GM12892 (cell line): ENCODE data around the gene PYROXD2.
A peak's percentile ranks its signal among the peaks of the same experiment; 100 is the strongest.

ENCODE experiments used
- DNase-seq: peaks from one replicate; pipeline ENCODE4 v3.0.0; 2011; ENCODE audit not compliant: insufficient read length
- FAIRE-seq: peaks from 2 replicates; lab custom pipeline; 2011; peaks lifted over from hg19 to GRCh38; lab: Jason Lieb, UNC
- POLR2A ChIP-seq: IDR thresholded peaks from 2 replicates; pipeline ENCODE4 v1.6.1; 2011; ENCODE audit warnings: low read depth, low read length, control low read depth
- POLR2AphosphoS5 ChIP-seq: IDR thresholded peaks from 2 replicates; pipeline ENCODE4 v1.6.1; 2011; ENCODE audit warnings: low read depth, low read length, control low read depth
- TAF1 ChIP-seq: IDR thresholded peaks from 2 replicates; pipeline ENCODE4 v1.6.1; 2011; ENCODE audit warnings: low read depth, mild to moderate bottlenecking, control low read depth, low read length, borderline replicate concordance

Gene PYROXD2

GRCh38 chr10:98380493-98381339 lies 34.3 kb downstream of the PYROXD2 start:
- no peak for TF ChIP-seq POLR2A
- TF ChIP-seq POLR2AphosphoS5: no peak
- no peak for TF ChIP-seq TAF1
- FAIRE-seq (no peak), DNase-seq (no peak)

DNA sequence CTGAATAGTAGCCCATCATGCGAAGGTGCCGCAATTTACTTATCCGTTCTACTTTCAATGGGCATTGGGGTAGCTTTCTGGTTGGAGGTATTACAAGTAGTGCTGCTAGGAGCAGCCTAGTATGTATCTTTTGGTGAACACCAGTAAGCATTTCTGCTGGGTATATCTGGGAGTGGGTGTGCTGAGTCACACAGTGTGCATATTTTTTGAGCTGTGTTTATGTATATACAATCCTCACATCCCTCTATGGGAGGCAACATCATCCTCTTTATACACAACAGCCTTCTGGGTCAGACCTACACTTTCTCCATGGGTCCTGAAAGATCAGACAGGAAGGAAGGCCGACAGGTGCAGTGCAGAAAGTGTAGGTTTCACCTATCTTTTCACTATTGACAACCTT lies 36.3 kb downstream of the PYROXD2 start:
- FAIRE-seq (no peak), DNase-seq (no peak)
- TF ChIP-seq POLR2AphosphoS5 (no peak), POLR2A (no peak), TAF1 (no peak)

- TF ChIP-seq POLR2A (no peak), POLR2AphosphoS5 (no peak), TAF1 (no peak)
- no peak for FAIRE-seq
- no peak for DNase-seq
These were observed 37.4 kb downstream of the PYROXD2 start for GRCh38 chr10:98377536-98377935.

GRCh38 chr10:98377001-98377400 lies 38.0 kb downstream of the PYROXD2 start:
- no peak for DNase-seq
- TF ChIP-seq POLR2A: no peak
- TF ChIP-seq TAF1: no peak
- TF ChIP-seq POLR2AphosphoS5: no peak
- FAIRE-seq: peak; percentile 40

DNA sequence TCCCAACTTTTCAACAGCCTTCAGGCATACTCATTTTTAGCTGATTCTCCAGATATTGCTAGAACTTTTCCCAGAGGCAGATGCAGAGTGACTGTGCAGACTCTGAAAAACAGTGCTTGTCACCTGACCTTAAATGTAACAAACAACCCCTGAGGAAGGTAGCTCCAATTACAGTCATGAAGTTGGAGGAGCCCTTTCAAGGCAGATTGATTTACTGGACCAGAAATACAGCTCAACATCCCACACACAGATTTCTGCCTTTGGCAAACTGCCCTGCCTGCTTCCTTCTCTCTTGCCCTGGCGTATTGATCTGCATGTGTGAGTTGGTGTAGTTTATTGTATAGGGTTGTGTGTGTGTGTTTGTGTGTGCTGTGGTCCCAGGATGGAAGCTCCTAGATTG lies 38.5 kb downstream of the PYROXD2 start:
- FAIRE-seq (no peak), DNase-seq (no peak)
- no peak for TF ChIP-seq POLR2A
- TF ChIP-seq TAF1: no peak
- no peak for TF ChIP-seq POLR2AphosphoS5

- DNase-seq: no peak
- TF ChIP-seq POLR2AphosphoS5 (no peak), POLR2A (no peak), TAF1 (no peak)
- FAIRE-seq: no peak
These were observed 40.6 kb downstream of the PYROXD2 start for GRCh38 chr10:98374217-98374985.

- FAIRE-seq: no peak
These were observed 41.5 kb downstream of the PYROXD2 start for GRCh38 chr10:98373260-98374040.

DNA sequence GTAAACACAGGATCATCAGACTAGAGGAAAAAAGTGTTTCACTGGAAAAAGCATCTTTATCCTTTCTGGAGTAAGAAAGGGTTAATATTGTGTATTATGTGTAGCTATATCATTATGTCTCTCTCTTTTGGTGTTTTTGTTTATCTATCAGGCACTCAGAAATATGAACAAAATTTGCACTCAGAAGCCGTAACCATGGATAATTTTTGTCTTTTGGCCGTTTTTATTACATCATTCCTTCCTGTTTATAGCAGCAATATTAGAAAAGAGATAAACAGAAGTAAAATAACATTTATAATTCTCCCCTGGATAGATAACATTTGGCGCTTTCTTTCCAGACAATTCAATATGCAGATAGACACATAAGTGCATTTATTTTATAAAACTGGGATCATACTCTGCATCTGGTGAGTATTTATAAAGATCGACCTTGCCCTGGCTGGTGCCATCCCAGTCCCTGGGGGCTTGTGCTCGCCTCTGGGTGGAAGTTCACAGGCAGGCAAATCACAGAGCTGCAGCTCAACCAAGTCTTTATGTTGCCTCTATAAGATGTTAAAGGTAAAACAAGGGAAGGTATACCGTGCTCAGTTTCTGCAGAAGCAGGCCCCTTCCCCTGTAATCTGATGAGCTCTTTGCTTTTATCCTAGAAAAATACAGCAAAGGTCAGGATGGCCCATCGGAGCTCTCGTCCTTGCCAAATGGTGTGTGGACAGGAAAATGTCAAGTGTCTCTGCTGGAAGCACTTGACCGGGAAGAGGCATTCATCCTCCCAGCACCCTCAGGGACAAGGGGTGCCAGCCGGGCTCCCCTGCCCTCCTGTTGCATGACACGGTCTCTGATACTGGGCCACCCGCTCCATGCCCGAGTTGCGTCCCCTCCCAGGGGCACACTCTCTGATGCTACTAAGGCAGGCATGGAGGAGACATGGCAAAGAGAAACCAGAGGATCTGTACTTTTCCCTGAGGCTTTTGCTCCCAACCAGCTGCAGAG lies 43.9 kb downstream of the PYROXD2 start:
- no peak for TF ChIP-seq POLR2AphosphoS5
- no peak for TF ChIP-seq POLR2A
- no peak for TF ChIP-seq TAF1
- no peak for DNase-seq
- no peak for FAIRE-seq

More at GRCh38 chr10:98373260-98374040, 41.5 kb downstream of the PYROXD2 start:
- DNase-seq: no peak
- TF ChIP-seq POLR2AphosphoS5 (no peak), TAF1 (no peak), POLR2A (no peak)

DNA sequence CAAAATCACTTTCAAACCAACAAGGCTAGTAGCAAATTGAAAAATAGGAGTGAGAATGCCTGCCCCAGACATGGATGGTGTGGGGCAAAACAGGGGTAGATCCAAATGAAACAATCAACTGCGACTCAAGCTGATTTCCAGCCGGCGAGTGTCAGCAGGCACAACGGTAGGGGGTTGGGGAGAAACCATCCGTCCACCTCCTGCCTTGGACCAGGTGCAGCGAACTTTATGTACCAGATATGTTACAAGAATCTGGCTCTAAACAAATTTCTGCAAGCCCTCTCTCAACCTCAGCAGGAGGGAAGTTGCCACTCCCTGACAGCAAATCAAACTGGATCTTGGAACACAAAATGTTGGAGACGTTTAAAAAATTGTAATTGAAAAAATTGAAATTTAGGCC lies 45.2 kb downstream of the PYROXD2 start:
- TF ChIP-seq POLR2A (no peak), TAF1 (no peak), POLR2AphosphoS5 (no peak)
- no peak for DNase-seq
- no peak for FAIRE-seq

DNA sequence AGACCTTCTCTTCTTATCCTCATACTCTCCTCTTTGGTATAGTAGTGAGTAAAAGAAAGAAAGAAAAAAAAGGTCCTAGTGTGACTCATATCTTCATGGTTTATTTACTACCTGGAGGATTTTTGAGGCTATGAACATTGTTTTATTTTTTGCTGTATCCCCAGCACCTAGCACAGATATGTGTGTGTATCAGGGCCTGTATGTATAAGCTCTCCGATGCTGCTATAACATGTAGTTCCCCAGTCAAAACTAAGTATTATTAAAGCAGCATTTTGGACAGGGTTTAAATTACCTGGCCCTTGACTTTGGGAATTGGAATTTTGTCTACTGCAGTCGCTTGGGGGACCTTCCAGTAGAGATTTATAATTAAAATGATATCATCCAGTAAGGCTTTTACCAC lies 46.3 kb downstream of the PYROXD2 start:
- DNase-seq: no peak
- FAIRE-seq: no peak
- no peak for TF ChIP-seq TAF1
- TF ChIP-seq POLR2AphosphoS5: no peak
- TF ChIP-seq POLR2A: no peak
